HEK293 (cell line): Measurements from ENCODE around the gene IGSF11.

ENCODE experiments used
- CTCF ChIA-PET: fragments of 350-600 bp; formaldehyde crosslinking; extraction: SDS; loops from one replicate; lab custom pipeline; 2021; ENCODE audit warnings: antibody characterized with exemption; lab: Yijun Ruan, JAX
- POLR2A ChIA-PET: fragments of 300-600 bp; formaldehyde crosslinking; extraction: SDS; loops from one replicate; lab custom pipeline; 2020; ENCODE audit warnings: antibody characterized with exemption, inconsistent platforms; lab: Yijun Ruan, JAX
- H3K27ac ChIP-seq: fragments of 200-500 bp; sonication (Bioruptor generic); 2 replicates; pipeline ENCODE4 v1.5.1; 2014; ENCODE audit warnings: low read depth, low read length, control low read depth, inconsistent platforms; ENCODE audit errors: extremely low read depth
- H3K36me3 ChIP-seq, 2 experiments: fragments of 200-500 bp in 1 of 2; sonication (Bioruptor generic) in 1 of 2; 1 replicate in 1 of 2; 2 replicates in 1 of 2; pipeline ENCODE4 v1.5.1; 2014 to 2017; ENCODE audit warnings: inconsistent platforms in 2 of 2, low read length in 2 of 2; ENCODE audit not compliant: control insufficient read depth in 2 of 2, insufficient read depth in 1 of 2
- H3K4me1 ChIP-seq: fragments of 200-500 bp; sonication (Bioruptor generic); 2 replicates; pipeline ENCODE4 v1.5.1; 2014; ENCODE audit warnings: mild to moderate bottlenecking, low read length, inconsistent platforms; ENCODE audit not compliant: control insufficient read depth, insufficient read depth
- H3K4me3 ChIP-seq: 2 replicates; pipeline ENCODE4 v1.5.1; 2011; ENCODE audit warnings: low read depth, mild to moderate bottlenecking, control low read depth, low read length, moderate library complexity
- H3K9me3 ChIP-seq: fragments of 200-500 bp; sonication (Bioruptor generic); 2 replicates; pipeline ENCODE4 v1.5.1; 2014; ENCODE audit warnings: low read depth, low read length, inconsistent platforms; ENCODE audit not compliant: control insufficient read depth, insufficient read depth
- EGR2 ChIP-seq: fragments of 450-650 bp; formaldehyde crosslinking; IDR thresholded peaks from 2 replicates; pipeline ENCODE4 v1.5.1; 2016; ENCODE audit warnings: low read depth, missing biosample characterization, missing genetic modification characterization
- KLF10 ChIP-seq: fragments of 450-650 bp; IDR thresholded peaks from 2 replicates; pipeline ENCODE4 v1.5.1; 2018; ENCODE audit warnings: missing biosample characterization, mild to moderate bottlenecking, missing genetic modification characterization
- SALL2 ChIP-seq: fragments of 450-650 bp; formaldehyde crosslinking; IDR thresholded peaks from 2 replicates; pipeline ENCODE4 v1.5.0; 2017; ENCODE audit warnings: missing biosample characterization, mild to moderate bottlenecking, missing genetic modification characterization, borderline replicate concordance
- SCRT2 ChIP-seq: fragments of 450-650 bp; formaldehyde crosslinking; IDR thresholded peaks from 2 replicates; pipeline ENCODE4 v1.5.1; 2016; ENCODE audit warnings: missing biosample characterization, missing genetic modification characterization
- SP2 ChIP-seq: fragments of 450-650 bp; formaldehyde crosslinking; IDR thresholded peaks from 2 replicates; pipeline ENCODE4 v1.5.1; 2016; ENCODE audit warnings: missing biosample characterization, missing genetic modification characterization
- ZNF19 ChIP-seq: fragments of 450-650 bp; formaldehyde crosslinking; IDR thresholded peaks from 2 replicates; pipeline ENCODE4; 2016; ENCODE audit warnings: missing biosample characterization, missing genetic modification characterization, low read depth
- ZNF214 ChIP-seq: fragments of 450-650 bp; formaldehyde crosslinking; IDR thresholded peaks from 2 replicates; pipeline ENCODE4 v1.5.1; 2017; ENCODE audit warnings: missing biosample characterization, mild to moderate bottlenecking, missing genetic modification characterization, borderline replicate concordance
- ZNF366 ChIP-seq: fragments of 450-650 bp; formaldehyde crosslinking; conservative IDR thresholded peaks from 2 replicates; pipeline ENCODE4 v1.5.1; 2016; ENCODE audit warnings: missing biosample characterization, missing genetic modification characterization
- ZNF423 ChIP-seq: fragments of 450-650 bp; formaldehyde crosslinking; IDR thresholded peaks from 2 replicates; pipeline ENCODE4 v1.5.1; 2016; ENCODE audit warnings: missing biosample characterization, missing genetic modification characterization
- ZNF549 ChIP-seq: fragments of 450-650 bp; IDR thresholded peaks from 2 replicates; pipeline ENCODE4 v1.5.1; 2018; ENCODE audit warnings: missing biosample characterization, missing genetic modification characterization, mild to moderate bottlenecking, inconsistent platforms, moderate library complexity
- ZNF670 ChIP-seq: fragments of 450-650 bp; formaldehyde crosslinking; IDR thresholded peaks from 2 replicates; pipeline ENCODE4 v1.5.1; 2016; ENCODE audit warnings: missing biosample characterization, missing genetic modification characterization, low read depth
- ZNF76 ChIP-seq: fragments of 450-650 bp; formaldehyde crosslinking; IDR thresholded peaks from 2 replicates; pipeline ENCODE4; 2016; ENCODE audit warnings: low read depth, missing biosample characterization, missing genetic modification characterization, borderline replicate concordance
- ZSCAN30 ChIP-seq: fragments of 450-650 bp; IDR thresholded peaks from 2 replicates; pipeline ENCODE4 v1.5.1; 2018; ENCODE audit warnings: missing biosample characterization, mild to moderate bottlenecking, missing genetic modification characterization, moderate library complexity
- TF ChIP-seq, protein P1 (sequence below): fragments of 450-650 bp; formaldehyde crosslinking; IDR thresholded peaks from 2 replicates; pipeline ENCODE4 v1.5.1; 2016; ENCODE audit warnings: missing biosample characterization, missing genetic modification characterization
- TF ChIP-seq, protein P2 (sequence below): IDR thresholded peaks from 2 replicates; pipeline ENCODE4 v1.6.1; 2011; ENCODE audit warnings: mild to moderate bottlenecking, low read depth, low read length, borderline replicate concordance
- TF ChIP-seq, protein P3 (sequence below): fragments of 450-650 bp; formaldehyde crosslinking; IDR thresholded peaks from 2 replicates; pipeline ENCODE4 v1.5.1; 2017; ENCODE audit warnings: missing biosample characterization, missing genetic modification characterization
- TF ChIP-seq, protein P4 (sequence below): fragments of 450-650 bp; formaldehyde crosslinking; IDR thresholded peaks from 2 replicates; pipeline ENCODE4 v1.5.1; 2016; ENCODE audit warnings: missing biosample characterization, missing genetic modification characterization

Gene IGSF11

DNA sequence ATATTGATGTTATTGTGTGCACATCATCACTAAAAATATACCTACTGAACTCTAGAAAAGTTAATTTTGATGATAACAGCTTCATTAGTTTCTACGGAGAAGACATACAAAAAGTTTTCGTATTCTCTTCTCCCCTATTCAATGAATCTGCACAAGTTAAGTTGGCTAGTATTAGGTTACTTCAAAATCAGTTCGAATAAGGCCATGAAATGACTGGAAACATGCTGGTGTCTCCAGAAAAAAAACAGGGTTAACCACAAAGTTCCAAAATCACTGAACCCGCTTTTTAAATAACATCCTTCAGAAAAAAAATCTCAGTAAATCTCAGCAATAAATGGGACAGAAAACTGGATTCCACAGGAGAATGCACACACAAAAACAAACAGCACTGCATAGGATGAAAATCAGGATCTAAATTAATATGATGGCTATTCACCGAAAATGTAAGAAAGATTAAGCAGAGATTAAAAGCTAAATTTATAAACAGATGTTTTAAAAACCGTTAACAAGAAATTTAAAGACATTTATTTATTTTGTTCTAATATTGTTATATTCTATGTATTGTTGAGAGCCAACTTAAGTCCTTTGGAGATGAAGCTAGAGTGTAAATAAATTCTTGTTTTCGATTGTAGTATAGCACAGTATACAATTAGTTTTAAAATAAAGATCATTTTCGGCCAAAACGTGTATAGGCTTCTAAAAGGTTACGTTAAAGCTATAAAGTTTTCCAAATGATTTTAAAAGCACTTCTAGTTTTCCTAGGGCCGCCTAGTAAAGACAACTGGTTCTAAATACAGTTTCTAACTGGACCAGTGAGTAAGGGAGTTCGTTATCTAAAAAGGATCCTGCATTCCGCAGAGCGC lies 1.0 kb downstream of the IGSF11 start:
- no peaks in the 10 kb centered on the region for H3K36me3 ChIP-seq
- TF ChIP-seq SCRT2 (tag by site-specific recombination) (no peak), ZNF366 (tag by site-specific recombination) (no peak), ZNF423 (tag by site-specific recombination) (no peak), EGR2 (tag by site-specific recombination) (no peak), SALL2 (tag by site-specific recombination) (no peak), ZNF19 (tag by site-specific recombination) (no peak), ZNF214 (tag by site-specific recombination) (no peak), ZNF76 (tag by site-specific recombination) (no peak), KLF10 (tag by site-specific recombination) (no peak), ZSCAN30 (no peak), SP2 (tag by site-specific recombination) (no peak), ZNF549 (tag by site-specific recombination) (no peak), ZNF670 (no peak)
- TF ChIP-seq, protein P1, sequence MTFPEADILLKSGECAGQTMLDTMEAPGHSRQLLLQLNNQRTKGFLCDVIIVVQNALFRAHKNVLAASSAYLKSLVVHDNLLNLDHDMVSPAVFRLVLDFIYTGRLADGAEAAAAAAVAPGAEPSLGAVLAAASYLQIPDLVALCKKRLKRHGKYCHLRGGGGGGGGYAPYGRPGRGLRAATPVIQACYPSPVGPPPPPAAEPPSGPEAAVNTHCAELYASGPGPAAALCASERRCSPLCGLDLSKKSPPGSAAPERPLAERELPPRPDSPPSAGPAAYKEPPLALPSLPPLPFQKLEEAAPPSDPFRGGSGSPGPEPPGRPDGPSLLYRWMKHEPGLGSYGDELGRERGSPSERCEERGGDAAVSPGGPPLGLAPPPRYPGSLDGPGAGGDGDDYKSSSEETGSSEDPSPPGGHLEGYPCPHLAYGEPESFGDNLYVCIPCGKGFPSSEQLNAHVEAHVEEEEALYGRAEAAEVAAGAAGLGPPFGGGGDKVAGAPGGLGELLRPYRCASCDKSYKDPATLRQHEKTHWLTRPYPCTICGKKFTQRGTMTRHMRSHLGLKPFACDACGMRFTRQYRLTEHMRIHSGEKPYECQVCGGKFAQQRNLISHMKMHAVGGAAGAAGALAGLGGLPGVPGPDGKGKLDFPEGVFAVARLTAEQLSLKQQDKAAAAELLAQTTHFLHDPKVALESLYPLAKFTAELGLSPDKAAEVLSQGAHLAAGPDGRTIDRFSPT (tag by site-specific recombination): no peak
- TF ChIP-seq, protein P2, sequence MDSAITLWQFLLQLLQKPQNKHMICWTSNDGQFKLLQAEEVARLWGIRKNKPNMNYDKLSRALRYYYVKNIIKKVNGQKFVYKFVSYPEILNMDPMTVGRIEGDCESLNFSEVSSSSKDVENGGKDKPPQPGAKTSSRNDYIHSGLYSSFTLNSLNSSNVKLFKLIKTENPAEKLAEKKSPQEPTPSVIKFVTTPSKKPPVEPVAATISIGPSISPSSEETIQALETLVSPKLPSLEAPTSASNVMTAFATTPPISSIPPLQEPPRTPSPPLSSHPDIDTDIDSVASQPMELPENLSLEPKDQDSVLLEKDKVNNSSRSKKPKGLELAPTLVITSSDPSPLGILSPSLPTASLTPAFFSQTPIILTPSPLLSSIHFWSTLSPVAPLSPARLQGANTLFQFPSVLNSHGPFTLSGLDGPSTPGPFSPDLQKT: no peak
- TF ChIP-seq, protein P3, sequence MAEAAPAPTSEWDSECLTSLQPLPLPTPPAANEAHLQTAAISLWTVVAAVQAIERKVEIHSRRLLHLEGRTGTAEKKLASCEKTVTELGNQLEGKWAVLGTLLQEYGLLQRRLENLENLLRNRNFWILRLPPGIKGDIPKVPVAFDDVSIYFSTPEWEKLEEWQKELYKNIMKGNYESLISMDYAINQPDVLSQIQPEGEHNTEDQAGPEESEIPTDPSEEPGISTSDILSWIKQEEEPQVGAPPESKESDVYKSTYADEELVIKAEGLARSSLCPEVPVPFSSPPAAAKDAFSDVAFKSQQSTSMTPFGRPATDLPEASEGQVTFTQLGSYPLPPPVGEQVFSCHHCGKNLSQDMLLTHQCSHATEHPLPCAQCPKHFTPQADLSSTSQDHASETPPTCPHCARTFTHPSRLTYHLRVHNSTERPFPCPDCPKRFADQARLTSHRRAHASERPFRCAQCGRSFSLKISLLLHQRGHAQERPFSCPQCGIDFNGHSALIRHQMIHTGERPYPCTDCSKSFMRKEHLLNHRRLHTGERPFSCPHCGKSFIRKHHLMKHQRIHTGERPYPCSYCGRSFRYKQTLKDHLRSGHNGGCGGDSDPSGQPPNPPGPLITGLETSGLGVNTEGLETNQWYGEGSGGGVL (tag by site-specific recombination): no peak
- TF ChIP-seq, protein P4, sequence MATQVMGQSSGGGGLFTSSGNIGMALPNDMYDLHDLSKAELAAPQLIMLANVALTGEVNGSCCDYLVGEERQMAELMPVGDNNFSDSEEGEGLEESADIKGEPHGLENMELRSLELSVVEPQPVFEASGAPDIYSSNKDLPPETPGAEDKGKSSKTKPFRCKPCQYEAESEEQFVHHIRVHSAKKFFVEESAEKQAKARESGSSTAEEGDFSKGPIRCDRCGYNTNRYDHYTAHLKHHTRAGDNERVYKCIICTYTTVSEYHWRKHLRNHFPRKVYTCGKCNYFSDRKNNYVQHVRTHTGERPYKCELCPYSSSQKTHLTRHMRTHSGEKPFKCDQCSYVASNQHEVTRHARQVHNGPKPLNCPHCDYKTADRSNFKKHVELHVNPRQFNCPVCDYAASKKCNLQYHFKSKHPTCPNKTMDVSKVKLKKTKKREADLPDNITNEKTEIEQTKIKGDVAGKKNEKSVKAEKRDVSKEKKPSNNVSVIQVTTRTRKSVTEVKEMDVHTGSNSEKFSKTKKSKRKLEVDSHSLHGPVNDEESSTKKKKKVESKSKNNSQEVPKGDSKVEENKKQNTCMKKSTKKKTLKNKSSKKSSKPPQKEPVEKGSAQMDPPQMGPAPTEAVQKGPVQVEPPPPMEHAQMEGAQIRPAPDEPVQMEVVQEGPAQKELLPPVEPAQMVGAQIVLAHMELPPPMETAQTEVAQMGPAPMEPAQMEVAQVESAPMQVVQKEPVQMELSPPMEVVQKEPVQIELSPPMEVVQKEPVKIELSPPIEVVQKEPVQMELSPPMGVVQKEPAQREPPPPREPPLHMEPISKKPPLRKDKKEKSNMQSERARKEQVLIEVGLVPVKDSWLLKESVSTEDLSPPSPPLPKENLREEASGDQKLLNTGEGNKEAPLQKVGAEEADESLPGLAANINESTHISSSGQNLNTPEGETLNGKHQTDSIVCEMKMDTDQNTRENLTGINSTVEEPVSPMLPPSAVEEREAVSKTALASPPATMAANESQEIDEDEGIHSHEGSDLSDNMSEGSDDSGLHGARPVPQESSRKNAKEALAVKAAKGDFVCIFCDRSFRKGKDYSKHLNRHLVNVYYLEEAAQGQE (tag by site-specific recombination): no peak
- H3K4me3 ChIP-seq: peak overlapping the region; percentile 80
- H3K4me1 ChIP-seq: no peaks in the 10 kb centered on the region
- CTCF ChIA-PET: interaction anchor here (0.5 to 4.7 kb wide), 13 partner anchors 9 to 622 kb away, joined by 3 to 56 read pairs (median 5); no protein-coding TSS in a partner anchor
- H3K27ac ChIP-seq: no peak overlapping the region
- POLR2A ChIA-PET: interaction anchor here (1.2 kb wide), 1 partner anchor 10 kb away, joined by 5 read pairs; no protein-coding TSS in a partner anchor
- no peaks in the 10 kb centered on the region for H3K9me3 ChIP-seq
